Left hindlimb (tissue), 1 donor: ENCODE measurements around the gene TTYH3.
A peak's percentile ranks its signal among the peaks of the same experiment; 100 is the strongest.
"Not testable (repeated sequence)": the region's sequence is repeated elsewhere in the genome, so short reads cannot be mapped to it uniquely, and the experiment has no call there.

Experiments used
- DNase-seq: peaks from one replicate; pipeline ENCODE4 v3.0.0-alpha.2; 2018

TTYH3 gene

DNA sequence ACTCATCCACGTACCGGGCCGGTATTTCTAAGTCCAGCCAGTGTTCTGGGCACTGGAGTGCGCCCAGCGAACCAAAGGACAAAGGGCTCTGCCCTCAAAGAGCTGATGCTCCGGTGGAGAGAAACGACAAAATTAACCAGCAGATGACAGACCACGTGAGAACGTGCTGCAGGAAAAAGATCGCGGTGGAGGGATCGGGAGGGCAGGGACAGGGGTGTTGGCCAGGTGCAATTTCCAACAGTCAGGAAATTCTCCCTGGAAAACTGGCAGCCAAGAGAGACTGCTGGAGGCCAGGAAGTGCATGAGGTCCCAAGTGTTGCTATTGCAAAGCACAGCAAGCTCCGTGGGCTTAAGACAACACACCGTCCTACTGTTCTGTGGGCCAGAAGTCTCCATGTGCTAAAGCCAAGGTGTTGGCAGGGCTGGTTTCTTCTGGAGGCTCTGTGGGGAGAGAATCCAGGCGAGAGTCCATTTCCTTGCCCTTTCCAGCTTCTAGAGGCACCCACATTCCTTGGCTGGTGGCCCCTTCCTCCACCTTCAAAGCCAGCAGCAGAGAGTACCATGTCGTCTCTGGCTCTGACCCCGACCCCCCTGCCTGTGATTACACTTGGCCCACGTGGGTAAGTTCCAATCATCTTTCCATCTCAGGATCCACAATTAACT lies 34.9 kb downstream of the TTYH3 start:
- peak; percentile 31 for DNase-seq

DNA sequence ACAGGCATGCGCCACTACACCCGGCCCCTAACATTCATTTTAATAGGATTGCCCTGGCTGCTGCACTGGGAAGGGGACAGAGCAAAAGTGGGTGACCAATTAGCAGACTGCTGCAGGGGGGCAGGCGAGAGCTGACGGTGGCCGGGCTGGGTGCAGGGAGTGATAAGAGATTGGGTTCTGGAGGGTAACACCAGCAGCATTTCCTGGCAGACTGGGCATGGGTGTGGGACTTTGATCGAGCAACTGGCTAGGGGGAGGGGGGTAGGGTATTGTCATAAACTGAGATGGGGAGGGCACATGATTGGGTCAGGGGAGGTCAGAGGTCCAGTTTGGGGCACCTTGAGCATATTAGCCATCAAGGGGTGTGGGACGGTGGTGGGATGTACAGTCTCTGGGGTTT lies 36.1 kb downstream of the TTYH3 start:
- DNase-seq: no peak

DNA sequence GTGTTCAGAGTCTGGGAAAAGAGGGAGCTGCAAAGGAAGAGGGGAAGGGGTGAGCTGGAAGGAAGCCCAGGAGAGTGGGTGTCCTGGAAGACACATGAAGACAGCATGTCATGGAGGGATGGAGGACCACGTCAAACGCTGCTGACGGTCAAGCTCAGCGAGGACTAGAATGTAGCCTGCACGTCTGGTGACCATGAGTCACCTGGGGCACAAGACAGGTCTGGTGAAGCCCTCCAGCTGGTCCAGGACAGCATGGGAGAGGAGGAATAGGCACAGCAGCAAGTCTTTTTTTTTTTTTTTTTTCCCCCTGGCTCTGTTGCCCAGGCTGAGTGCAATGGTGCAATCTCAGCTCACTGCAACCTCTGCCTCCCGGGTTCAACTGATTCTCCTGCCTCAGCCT lies 36.6 kb downstream of the TTYH3 start:
- DNase-seq: no peak

DNA sequence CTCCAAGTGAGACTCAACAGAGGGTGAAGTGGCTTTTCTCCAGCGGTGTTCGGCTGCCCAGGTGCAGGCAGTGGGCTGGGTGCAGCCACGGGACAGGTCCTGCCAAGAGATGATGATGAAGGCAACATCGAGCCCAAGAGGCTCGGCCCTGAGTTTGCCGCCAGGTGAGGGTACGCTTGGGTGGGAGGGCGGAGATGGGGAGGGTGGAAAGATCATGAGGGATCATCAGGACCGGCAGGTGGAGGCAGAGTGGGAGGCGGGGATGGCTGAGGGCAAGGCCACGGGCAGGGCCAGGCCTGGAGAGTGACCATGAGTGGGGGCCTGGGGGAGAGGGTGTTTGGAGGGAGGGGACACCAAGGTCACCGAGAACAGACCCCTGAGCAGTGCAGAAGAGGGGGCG lies 38.4 kb downstream of the TTYH3 start:
- no peak for DNase-seq

DNA sequence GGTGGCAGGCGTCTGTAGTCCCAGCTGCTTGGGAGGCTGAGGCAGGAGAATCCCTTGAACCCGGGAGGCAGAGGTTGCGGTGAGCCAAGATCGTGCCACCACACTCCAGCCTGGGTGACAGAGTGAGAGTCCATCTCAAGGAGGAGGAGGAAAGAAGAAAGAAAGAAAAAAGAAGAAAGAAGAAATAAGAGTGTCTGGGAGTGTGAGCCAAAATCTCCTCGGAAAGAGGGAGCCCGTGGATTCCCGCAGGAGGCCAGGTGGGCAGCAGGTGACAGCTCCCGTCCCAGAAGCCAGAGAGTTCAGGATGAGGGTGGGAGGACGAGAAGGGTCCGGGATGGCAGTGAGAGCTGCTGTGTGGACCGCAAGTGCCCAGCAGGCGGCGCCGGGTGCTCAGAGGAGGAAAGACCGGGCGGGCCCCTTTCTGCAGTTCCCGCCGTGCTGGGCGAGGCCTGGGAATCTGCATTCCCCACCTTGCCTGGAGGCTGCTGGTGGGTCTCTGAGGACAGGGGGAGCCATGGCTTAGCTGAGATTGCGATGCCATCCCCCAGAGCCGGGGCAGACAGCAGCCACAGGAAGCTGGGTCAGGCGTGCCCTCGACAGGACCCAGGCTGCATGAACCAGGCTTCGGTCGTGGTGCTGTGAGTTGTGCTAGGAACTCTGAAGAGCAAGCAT lies 39.1 kb downstream of the TTYH3 start:
- no peak for DNase-seq

DNA sequence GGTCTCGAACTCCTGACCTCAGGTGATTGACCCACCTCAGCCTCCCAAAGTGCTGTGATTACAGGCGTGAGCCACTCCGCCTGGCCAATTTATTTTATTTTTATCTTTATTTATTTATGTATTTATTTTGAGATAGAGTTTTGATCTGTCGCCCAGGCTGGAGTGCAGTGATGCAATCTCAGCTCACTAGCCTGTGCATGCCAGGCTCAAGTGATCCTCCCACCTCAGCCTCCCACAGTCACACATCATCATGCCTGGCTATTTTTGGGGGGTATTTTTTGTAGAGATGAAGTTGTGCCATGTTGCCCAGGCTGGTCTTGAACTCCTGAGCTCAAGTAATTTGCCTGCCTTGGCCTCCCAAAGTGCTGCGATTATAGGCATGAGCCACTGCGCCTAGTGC lies 41.4 kb downstream of the TTYH3 start:
- DNase-seq: not testable (repeated sequence)

DNA sequence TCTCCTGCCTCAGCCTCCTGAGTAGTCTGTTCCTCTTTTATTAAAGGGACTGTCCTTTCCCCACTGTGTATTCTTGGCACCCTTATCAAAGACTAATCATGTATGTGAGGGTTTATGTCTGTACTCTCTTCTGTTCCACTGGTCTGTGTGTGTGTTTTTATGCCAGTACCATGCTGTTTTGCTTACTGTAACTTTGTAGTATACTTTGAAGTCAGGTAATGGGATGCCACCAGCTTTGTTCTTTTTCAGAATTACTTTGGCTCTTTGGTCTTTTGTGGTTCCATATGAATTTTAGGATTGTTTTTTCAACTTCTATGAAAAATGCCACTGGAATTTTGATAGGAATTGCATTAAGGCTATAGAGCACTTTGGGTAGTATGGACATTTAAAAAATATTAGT lies 42.1 kb downstream of the TTYH3 start:
- no peak for DNase-seq

DNA sequence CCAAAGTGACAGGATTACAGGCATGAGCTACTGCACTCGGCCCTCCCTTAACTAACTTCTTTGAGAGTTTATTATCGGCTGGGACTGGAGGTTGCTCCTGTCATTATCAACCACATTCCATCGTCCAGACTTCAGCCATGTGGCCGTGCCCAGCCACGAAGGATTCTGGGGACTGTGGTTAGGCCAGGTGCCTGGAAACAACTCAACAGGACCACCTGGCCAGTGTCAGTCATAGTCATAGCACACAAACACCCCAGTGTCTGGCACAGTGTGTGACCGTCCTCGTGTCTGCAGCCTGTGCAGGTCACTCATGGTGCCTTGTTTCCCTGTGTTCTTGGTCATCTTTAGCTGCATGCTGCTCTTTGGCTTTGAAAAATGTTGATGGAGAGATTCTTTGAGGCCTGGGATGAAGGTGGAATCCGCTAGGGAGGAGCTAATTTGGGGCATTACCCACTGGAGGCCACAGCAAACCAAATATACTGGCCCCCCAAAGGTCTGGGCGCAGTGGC lies 43.5 kb downstream of the TTYH3 start:
- no peak for DNase-seq

DNA sequence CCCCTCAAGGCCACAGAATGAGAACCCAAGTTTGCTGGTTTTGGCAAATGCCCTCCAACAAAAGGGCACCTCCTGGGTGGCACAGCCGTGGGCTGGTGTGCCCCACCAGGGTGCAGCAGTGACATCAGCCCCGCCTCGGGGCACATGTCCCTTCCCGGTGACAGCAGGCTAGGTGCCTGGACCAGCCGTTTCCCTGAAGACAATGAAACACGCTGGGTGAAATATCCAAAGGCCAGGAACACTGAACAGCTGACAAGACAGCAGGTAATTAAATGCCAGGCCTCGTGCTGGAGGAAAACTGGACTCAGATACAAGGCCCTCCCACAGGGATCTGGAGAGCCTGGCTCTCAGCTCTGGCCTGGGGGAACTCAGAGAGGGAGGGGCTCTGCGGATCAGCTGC lies 44.8 kb downstream of the TTYH3 start:
- not testable (repeated sequence) for DNase-seq

DNA sequence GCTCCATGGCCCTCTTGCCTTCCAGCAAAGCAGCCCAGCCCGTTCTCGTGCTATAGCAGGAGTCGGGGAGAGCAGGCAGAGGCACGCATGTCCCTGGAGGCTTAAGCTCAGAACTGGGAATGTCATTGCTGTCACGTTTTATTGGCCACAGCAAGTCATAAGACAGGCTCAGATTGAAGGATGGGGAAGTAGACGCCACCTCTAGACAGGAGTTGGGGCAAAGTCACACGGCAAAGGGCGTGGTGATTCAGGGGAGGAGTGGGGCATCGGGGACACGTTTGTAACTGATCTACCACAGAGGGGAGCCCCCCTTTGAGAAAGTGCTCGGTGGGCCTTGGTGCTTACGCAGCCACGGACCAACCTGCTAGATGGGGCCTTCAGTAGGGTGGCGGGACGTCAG lies 46.7 kb downstream of the TTYH3 start:
- not testable (repeated sequence) for DNase-seq

DNA sequence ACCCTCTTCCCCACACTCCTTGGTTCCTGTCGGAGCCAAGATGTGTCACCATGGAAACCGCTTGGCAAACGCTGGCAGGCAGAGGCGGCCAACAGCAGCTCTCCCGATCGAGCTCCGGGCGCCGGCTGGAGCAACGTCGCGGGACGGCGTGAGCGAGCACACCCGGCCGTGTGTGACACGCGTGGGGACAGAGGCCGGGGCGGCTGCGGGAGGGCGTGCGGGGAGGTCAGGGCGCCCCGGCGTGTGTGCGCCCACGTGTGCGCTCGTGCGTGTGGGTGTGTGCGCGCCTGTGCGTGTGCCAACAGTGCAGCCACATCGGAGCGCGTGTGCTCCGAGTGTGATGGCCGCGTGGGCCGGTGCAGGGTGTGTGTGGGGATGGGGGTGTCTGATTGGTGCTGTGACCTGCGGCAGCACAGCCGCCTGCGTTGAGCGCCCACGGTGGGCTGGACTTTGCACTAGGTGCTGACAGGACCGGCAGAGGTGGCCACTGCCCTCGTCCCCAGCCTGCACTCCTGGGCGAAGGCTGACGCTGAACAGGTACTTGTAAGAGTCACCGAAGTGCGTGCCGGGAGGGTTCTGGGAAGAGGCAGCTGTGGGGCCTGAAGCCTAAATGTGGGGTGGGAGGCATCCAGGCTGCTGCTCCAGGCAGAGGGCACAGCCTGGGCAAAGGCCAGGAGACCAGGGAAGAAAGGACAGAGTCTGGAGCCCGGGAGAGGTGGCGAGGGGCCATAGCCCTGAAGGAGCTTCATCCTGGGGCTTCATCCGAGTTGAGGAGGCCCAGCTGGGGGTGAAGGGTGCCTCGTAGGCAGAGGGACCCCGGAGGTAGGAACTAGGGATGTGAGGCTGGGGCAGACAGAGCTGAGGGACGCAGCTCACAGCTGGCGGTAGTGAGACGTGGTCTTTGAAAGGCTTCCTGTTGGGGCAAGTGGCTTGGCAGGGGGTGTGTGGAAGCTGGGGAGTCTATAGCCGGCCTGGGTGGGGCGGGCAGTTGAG lies 47.6 kb downstream of the TTYH3 start:
- DNase-seq: peak; percentile 23

DNA sequence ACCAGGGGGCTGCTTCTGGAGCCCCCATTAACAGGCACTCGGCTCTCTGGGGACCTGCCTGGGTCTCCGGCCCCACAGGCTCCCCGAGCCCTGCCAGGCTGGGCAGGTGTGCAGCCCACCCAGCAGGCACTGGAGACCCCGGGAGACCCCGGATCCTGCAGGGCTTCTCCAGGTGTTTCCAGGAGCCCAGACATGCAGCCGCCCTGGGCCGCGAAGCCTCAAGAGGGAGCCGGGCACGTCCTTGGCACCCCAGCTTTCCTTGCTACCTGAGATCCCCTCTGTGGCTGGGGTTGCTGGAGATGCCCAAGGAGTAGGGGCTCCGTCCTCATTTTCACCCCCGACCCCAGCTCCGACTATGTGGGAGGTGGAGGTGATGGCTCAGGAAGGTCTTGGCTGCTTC lies 48.5 kb downstream of the TTYH3 start:
- peak; percentile 16 for DNase-seq

DNA sequence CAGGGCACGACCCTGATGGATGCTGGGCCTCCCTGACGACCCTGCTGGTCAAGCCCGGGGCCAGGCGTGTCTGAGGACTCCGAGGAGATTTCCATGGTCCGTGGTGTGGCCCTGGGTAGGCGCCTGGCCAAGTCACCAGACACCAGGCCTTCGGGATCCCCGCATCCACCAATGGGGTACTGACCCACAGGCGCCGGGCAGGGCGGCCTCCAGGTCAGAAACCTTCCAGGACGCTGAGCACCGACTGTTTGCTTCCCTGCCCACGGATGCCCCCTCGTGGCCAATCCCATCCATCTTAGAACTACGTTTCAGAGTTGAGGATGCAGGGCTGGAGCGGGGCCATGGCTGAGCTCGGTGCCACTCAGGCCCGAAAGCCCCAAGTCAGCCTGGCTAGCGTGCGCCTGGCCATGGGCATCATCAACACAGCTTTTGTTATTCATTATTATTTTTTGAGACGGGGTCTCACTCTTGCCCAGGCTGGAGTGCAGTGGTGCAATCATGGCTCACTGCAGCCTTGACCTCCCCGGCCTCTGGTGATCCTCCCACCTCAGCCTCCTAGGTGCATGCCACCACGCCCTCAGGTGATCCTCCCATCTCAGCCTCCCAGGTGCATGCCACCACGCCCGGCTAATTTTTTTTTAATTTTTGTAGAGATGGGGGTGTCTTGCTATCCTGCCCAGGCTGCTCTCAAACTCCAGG lies 49.2 kb downstream of the TTYH3 start:
- DNase-seq: peak; percentile 68

DNA sequence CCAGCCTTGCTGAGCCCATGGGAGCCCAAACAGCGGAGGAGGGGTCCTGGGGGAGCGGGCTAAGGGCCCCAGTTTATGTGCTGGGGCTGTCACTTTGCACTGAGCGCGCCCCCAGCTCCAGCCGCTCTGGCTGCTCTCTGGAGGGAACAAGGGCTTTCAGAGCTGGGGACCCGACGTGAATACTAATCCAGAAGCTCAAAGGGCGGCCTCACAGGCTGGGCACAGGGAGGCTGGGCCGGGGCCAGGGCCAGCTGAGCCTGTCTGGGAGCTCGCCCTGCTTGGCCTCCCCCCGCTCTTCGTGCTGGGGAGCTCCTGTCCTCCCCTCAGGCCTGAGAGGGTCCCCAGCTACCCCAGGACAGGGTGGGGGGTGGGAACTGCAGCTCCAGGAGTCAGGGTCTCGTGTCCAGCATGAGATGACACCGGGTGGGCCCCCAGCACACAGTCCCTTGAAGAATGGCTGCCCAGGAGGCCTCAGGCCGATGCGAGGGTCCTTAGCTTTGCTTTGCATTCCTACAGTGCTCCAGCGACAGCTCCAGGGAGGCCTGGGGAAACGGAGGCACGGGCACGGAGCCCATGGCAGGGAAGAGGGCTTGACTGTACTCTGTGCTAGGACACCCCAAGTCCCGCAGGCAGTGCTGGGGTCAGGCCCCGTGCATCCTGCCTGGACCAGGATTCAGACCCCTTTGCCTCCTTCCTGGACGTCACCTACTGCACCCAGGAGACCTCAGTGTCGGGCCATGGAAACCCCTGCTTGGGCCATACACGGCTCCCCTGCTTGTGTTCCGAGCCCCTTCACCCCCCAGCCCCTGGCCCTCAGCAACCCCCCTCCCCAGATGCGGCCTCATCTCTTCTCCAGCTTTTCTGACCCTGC lies 50.4 kb downstream of the TTYH3 start:
- DNase-seq: peak; percentile 32

DNA sequence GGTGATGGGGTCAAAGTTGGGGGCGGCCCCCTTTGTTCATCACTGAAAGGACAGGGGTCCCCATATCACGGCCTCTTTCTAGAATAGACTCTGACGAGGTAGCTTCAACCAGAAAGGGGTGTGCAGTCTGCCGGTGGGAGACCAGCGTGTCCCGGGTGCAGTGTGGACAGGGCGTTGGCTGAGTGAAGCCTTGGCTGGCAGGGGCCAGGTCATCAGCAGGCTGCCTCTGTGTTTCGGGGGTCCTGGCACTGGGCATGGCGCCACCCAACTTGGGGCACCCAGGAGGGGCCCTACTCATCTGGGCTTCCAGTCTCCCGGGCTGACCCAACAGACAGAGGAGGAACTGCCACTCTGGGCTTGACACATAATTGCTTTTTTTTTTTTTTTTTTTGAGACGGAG lies 52.7 kb downstream of the TTYH3 start:
- no peak for DNase-seq

DNA sequence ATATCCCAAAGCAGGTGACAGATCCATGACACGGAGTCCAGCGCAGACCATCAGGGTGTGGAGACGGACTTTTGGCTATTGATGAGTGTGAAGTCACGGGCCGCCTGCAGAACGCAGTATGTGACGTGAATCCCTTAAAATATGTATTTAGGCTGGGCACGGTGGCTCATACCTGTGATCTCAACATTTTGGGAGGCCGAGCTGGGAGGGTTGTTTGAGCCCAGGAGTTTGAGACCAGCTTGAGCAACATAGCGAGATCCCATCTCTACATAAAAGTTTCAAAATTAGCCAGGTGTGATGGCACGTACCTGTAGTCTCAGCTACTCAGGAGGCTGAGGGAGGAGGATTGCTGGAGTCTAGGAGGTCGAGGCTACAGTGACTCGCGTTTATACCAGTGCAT lies 54.3 kb downstream of the TTYH3 start:
- DNase-seq: no peak

DNA sequence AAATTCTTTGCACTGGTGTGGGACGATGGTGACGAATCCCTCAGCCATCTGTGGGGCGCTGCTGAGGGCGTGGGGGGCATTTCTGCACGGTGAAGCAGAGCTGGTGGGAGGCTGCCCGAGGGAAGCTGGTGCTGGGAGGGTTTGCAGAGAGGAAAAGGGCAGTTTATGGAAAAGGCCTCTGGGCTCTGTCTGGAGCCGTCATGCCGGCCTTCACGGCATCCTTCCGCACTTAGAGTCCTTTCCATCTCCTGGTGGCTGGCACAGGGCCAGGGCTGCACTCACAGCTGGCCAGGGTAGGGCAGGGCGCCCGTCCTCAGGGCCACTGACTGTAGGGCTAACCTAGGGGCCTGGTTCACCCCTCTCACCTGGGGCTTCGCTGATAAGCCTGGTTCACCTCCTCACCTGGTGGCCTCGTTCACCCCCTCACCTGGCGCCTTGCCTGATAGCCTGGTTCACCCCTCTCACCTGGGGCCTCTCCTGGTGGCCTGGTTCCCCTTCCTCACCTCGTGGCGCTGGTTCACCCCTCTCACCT lies 55.6 kb downstream of the TTYH3 start:
- DNase-seq: no peak

DNA sequence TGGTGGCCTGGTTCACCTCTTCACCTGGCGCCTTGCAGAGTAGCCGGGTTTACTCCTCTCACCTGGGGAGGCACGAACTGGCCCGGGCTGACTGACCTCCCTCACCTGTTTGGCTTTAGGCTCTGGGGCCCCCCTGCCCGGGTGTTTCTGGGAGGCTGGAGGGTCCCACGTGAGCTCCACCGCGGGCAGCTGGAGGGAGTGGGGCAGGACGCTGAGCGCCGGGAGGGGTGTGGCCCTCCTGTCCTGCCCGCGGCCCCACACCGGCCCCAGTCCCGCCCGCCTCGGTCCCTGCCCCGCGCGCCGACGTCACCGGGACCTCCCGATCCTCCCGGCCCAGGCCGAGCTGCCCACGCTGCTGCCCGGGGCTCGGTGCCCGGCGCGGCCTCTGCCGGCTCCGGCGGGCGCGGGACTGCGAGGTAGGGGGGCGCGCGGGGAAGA lies 56.1 kb downstream of the TTYH3 start, which contains the start of gene AMZ1:
Gene AMZ1 (plus strand): TSS at position 322 of the 438 bp plus-strand sequence. CDS start 12,250 bp downstream, outside the sequence.
- no peak for DNase-seq

DNA sequence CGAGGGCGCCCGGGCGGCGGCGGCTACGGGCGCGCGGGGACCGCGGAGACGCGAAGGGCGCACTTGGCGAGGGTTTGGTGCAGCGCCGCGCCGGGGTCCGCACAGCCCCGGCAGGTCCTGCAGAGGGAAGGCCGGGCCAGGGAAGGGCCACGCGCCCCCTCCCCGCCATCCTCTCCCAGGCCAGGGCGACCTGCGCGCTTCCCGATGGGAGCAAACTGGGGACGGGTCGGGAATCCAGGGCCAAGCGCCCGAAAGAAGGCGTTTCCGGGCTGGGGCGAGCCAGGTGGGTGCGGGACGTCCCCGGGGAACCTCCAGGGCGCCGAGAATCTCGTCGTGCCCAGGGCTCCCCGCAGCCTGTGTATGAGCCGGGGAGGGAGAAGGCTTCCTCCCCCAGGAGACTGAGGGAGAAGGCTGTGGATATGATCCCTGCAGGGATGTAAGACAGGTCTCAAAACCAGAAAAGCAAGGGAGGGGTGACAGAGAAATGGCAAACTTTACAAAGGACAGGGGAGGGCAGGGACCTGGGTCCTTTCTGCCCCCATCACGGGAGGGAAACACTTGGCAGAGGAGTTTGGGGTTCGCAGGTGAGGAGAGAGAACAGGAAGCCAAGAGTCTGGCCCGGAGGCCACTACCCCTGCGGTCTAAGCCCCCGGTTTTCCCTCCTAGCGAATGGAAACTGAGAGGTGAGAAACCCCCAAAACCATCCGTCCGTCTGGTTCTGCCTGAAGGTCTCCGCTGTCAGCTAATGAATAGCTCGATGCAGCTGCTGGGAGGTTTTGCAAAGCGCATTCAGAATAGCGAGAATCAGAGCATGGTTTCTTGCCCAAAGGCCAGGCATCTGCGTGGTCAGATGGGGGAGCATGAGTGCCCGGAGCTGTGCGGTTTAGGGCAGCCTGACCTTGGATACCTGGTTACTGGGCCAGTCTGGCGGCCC lies 56.9 kb downstream of the TTYH3 start:
- no peak for DNase-seq

DNA sequence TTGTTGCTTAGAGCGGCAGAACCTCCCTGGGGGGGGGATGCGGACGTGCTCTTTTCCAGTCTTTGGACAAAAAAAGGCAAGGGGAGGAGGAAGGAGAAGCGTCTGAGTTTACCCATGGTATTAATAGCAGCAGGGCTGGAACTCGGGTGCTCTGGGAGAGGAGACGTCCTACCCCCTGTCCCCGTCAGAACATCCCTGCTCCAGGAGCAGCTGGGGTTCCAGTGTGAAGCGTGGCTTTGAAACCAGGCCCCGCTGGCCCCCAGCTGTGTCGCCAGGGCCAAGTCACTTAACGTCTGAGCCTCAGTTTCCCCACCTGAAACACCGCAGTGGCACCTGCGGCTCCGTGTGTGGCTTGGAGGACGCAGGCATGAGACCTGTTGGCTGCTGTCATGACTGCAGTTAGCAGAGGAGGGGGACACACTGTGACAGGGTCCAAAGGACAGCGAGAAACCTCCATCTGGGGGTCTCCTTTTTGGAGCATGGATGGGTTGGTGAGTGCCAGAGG lies 57.6 kb downstream of the TTYH3 start:
- DNase-seq: no peak
